OCI-LY7 (cell line): Measurements from ENCODE around the gene TRAM2. TPM values are rescaled to one million over a fixed set of nuclear protein-coding genes. Genes with fewer than 3 reads are reported as not detected.

Source experiments
- BruUV-seq: library from RNA; stranded (reverse); fragments of 400-500 nt; replicated peaks from 2 replicates; lab custom pipeline; 2021; lab: Mats Ljungman, UMichigan
- CTCF ChIA-PET: fragments of 300-600 bp; sonication (Branson Sonifier 250); formaldehyde crosslinking; loops from one replicate; lab custom pipeline; 2022; ENCODE audit warnings: antibody characterized with exemption; ENCODE audit not compliant: unreplicated experiment; lab: Charles Lee
- POLR2A ChIA-PET: fragments of 300-600 bp; sonication (Branson Sonifier 250); formaldehyde crosslinking; loops from one replicate; lab custom pipeline; 2022; ENCODE audit warnings: antibody characterized with exemption; lab: Charles Lee
- DNase-seq: peaks from one replicate; pipeline ENCODE4 v3.0.0-alpha.2; 2015; ENCODE audit warnings: low spot score
- H2AFZ ChIP-seq: fragments of 200-600 bp; sonication (generic), shearing (Covaris generic); 2 replicates; pipeline ENCODE4 v1.6.1; 2014; ENCODE audit warnings: mild to moderate bottlenecking, antibody characterized with exemption, low read length, moderate library complexity
- H3K27ac ChIP-seq: fragments of 200-600 bp; sonication (generic); 2 replicates; pipeline ENCODE4 v1.5.1; 2014; ENCODE audit warnings: mixed run types, low read depth, mild to moderate bottlenecking, moderate library complexity, low read length, inconsistent platforms; ENCODE audit not compliant: poor library complexity, severe bottlenecking
- H3K36me3 ChIP-seq: fragments of 200-600 bp; sonication (generic); 2 replicates; pipeline ENCODE4 v1.6.1; 2014; ENCODE audit warnings: mild to moderate bottlenecking, antibody characterized with exemption, low read length, moderate library complexity, mixed read lengths; ENCODE audit not compliant: insufficient read depth
- H3K4me1 ChIP-seq: fragments of 200-600 bp; sonication (generic); 2 replicates; pipeline ENCODE4 v1.5.1; 2014; ENCODE audit warnings: mild to moderate bottlenecking, low read length; ENCODE audit not compliant: insufficient read depth, poor library complexity, severe bottlenecking
- H3K4me2 ChIP-seq: fragments of 200-600 bp; sonication (generic); 2 replicates; pipeline ENCODE4 v1.6.1; 2014; ENCODE audit warnings: mild to moderate bottlenecking, low read length
- H3K4me3 ChIP-seq: fragments of 200-600 bp; sonication (generic); 2 replicates; pipeline ENCODE4 v1.5.1; 2014; ENCODE audit warnings: mild to moderate bottlenecking, low read depth, low read length; ENCODE audit not compliant: poor library complexity, severe bottlenecking
- H3K79me2 ChIP-seq: fragments of 200-600 bp; sonication (generic); 2 replicates; pipeline ENCODE4 v1.6.1; 2016; ENCODE audit warnings: low read depth, mild to moderate bottlenecking, low read length, moderate library complexity, mixed read lengths; ENCODE audit not compliant: insufficient read depth
- H3K9me2 ChIP-seq: fragments of 200-600 bp; sonication (generic); 2 replicates; pipeline ENCODE4 v1.6.1; 2016; ENCODE audit warnings: mild to moderate bottlenecking, low read length, mixed read lengths; ENCODE audit not compliant: insufficient read depth
- H3K9me3 ChIP-seq: fragments of 200-600 bp; sonication (generic); 2 replicates; pipeline ENCODE4 v1.6.1; 2014; ENCODE audit warnings: mild to moderate bottlenecking, mixed run types, low read length, mixed read lengths
- H4K20me1 ChIP-seq: fragments of 200-600 bp; sonication (generic); 2 replicates; pipeline ENCODE4 v1.6.1; 2014; ENCODE audit warnings: mild to moderate bottlenecking, antibody characterized with exemption, low read length, moderate library complexity, mixed read lengths; ENCODE audit not compliant: insufficient read depth
- EZH2phosphoT487 ChIP-seq: fragments of 200-600 bp; sonication (generic); IDR thresholded peaks from 2 replicates; pipeline ENCODE4 v1.6.1; 2018; ENCODE audit warnings: low read depth, borderline replicate concordance, mild to moderate bottlenecking, mixed run types, antibody characterized with exemption, low read length, moderate library complexity, mixed read lengths
- intact Hi-C: fragments of 100-400 bp; cut with micrococcal nuclease; formaldehyde crosslinking; loops from one replicate; pipeline ENCODE4 v1.10.0; 2022; ENCODE audit not compliant: unreplicated experiment
- total RNA-seq, 2 experiments: library from RNA; depleted of rRNA in 1 of 2; stranded (reverse); fragments of >200 nt in 1 of 2; shearing (Covaris generic) in 1 of 2; gene quantifications; 2 replicates each; pipeline ENCODE4 v1.2.3, GENCODE V29; 2014 to 2022
- TF ChIP-seq, protein P1 (sequence below): fragments of 200-600 bp; sonication (generic); conservative IDR thresholded peaks from 2 replicates; pipeline ENCODE4 v1.5.1; 2014; ENCODE audit warnings: mild to moderate bottlenecking, antibody characterized with exemption, low read length, moderate library complexity, mixed read lengths

Gene TRAM2
- total RNA-seq, 2 experiments from 2014 or later: 19.3 to 38.2 TPM

DNA sequence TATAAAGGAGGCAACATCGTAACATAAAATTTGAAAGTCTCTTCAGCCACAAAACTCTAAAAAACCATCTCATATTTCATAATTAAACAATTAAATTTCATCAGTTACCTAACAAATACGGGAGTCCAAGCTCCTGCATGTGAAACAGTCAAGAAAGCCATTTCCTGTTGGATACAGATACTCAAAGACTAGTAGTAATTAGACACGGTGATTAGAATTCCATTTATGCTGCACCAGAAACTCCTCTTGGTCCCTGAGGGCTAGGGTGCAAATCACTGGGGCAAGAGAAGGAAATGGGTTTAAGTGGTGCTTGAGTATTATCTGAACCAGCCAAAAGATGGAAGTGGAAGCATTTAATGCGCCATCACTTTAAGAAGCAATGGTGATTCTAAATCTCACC lies 27.4 kb downstream of the TRAM2 start:
- Histone ChIP-seq H3K9me3 (no peaks in the 10 kb centered on the region), H3K4me2 (no peak overlapping the region), H3K36me3 (peaks cover 9% of the 10 kb centered on the region; the same call in 1 of the 2 replicates), H3K79me2 (peaks cover 80% of the 10 kb centered on the region), H2AFZ (no peak overlapping the region), H3K4me1 (peaks cover 73% of the 10 kb centered on the region), H3K4me3 (no peak overlapping the region), H3K9me2 (no peaks in the 10 kb centered on the region), H4K20me1 (peaks cover 7% of the 10 kb centered on the region; the same call in 1 of the 2 replicates), H3K27ac (no peak overlapping the region)
- ChIA-PET POLR2A (interaction anchor here (0.6 to 5.3 kb wide), 10 partner anchors 11 to 219 kb away, joined by 3 to 72 read pairs (median 4); no protein-coding TSS in a partner anchor), CTCF (interaction anchor here (1.4 to 1.7 kb wide), 4 partner anchors 9 to 266 kb away, joined by 3 to 5 read pairs (median 4); no protein-coding TSS in a partner anchor)
- intact Hi-C loops: no loop called here
- DNase-seq: no peak
- no TSS peak for BruUV-seq
- TF ChIP-seq EZH2phosphoT487: no peak
- TF ChIP-seq, protein P1, sequence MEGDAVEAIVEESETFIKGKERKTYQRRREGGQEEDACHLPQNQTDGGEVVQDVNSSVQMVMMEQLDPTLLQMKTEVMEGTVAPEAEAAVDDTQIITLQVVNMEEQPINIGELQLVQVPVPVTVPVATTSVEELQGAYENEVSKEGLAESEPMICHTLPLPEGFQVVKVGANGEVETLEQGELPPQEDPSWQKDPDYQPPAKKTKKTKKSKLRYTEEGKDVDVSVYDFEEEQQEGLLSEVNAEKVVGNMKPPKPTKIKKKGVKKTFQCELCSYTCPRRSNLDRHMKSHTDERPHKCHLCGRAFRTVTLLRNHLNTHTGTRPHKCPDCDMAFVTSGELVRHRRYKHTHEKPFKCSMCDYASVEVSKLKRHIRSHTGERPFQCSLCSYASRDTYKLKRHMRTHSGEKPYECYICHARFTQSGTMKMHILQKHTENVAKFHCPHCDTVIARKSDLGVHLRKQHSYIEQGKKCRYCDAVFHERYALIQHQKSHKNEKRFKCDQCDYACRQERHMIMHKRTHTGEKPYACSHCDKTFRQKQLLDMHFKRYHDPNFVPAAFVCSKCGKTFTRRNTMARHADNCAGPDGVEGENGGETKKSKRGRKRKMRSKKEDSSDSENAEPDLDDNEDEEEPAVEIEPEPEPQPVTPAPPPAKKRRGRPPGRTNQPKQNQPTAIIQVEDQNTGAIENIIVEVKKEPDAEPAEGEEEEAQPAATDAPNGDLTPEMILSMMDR: no peak

- ChIA-PET CTCF (interaction anchor here (1.4 to 1.5 kb wide), 2 partner anchors 18 to 266 kb away, joined by 3 to 4 read pairs; no protein-coding TSS in a partner anchor), POLR2A (interaction anchor here (0.6 to 5.3 kb wide), 11 partner anchors 9 to 218 kb away, joined by 3 to 72 read pairs (median 4); no protein-coding TSS in a partner anchor)
- no TSS peak for BruUV-seq
- Histone ChIP-seq H3K36me3 (peaks cover 12% of the 10 kb centered on the region; the same call in 1 of the 2 replicates), H4K20me1 (peaks cover 7% of the 10 kb centered on the region; the same call in 1 of the 2 replicates), H3K9me3 (no peaks in the 10 kb centered on the region), H3K79me2 (peaks cover 77% of the 10 kb centered on the region), H2AFZ (no peak overlapping the region), H3K27ac (no peak overlapping the region), H3K4me2 (no peak overlapping the region), H3K4me3 (no peak overlapping the region), H3K9me2 (no peaks in the 10 kb centered on the region), H3K4me1 (peaks cover 77% of the 10 kb centered on the region)
- intact Hi-C loops: no loop called here
- DNase-seq: no peak
- TF ChIP-seq, protein P1: no peak
- no peak for TF ChIP-seq EZH2phosphoT487
These were observed 27.9 kb downstream of the TRAM2 start for GRCh38 chr6:52548999-52549398.

DNA sequence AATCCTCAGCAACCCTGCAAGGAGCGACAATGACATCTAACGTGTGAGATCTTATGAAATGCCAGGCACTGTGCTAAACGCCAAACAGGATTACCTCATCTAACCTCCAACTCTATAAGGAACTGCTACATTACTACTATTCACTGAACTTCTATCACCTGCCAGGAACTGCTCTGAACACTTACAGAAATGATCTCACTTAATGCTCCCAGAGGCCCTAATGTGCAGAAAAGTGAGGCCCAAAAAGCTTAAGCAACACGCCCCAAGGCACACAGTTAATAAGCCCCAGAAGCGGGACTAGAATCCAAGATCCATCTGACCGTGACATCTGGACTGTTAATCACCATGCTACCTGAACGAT lies 28.5 kb downstream of the TRAM2 start:
- intact Hi-C loops: no loop called here
- Histone ChIP-seq H3K9me3 (no peaks in the 10 kb centered on the region), H3K79me2 (peaks cover 77% of the 10 kb centered on the region), H3K4me3 (no peak overlapping the region), H2AFZ (no peak overlapping the region), H3K4me1 (peaks cover 71% of the 10 kb centered on the region), H4K20me1 (peaks cover 7% of the 10 kb centered on the region; the same call in 1 of the 2 replicates), H3K4me2 (no peak overlapping the region), H3K36me3 (peaks cover 12% of the 10 kb centered on the region; the same call in 1 of the 2 replicates), H3K27ac (no peak overlapping the region), H3K9me2 (no peaks in the 10 kb centered on the region)
- no TSS peak for BruUV-seq
- no peak for TF ChIP-seq EZH2phosphoT487
- TF ChIP-seq, protein P1: no peak
- no peak for DNase-seq
- ChIA-PET POLR2A (interaction anchor here (1.0 to 5.3 kb wide), 4 partner anchors 10 to 20 kb away, joined by 4 to 72 read pairs (median 8); no protein-coding TSS in a partner anchor), CTCF (no interaction called here)
